ENCODE results near the gene DPP4. TPM values are rescaled to one million over a fixed set of nuclear protein-coding genes. Genes with fewer than 3 reads are reported as not detected.

DPP4 gene
- polyA plus RNA-seq, 2 of the 4 experiments (the other 2 are of a cell fraction), result 0.17 to 0.27 TPM

DNA sequence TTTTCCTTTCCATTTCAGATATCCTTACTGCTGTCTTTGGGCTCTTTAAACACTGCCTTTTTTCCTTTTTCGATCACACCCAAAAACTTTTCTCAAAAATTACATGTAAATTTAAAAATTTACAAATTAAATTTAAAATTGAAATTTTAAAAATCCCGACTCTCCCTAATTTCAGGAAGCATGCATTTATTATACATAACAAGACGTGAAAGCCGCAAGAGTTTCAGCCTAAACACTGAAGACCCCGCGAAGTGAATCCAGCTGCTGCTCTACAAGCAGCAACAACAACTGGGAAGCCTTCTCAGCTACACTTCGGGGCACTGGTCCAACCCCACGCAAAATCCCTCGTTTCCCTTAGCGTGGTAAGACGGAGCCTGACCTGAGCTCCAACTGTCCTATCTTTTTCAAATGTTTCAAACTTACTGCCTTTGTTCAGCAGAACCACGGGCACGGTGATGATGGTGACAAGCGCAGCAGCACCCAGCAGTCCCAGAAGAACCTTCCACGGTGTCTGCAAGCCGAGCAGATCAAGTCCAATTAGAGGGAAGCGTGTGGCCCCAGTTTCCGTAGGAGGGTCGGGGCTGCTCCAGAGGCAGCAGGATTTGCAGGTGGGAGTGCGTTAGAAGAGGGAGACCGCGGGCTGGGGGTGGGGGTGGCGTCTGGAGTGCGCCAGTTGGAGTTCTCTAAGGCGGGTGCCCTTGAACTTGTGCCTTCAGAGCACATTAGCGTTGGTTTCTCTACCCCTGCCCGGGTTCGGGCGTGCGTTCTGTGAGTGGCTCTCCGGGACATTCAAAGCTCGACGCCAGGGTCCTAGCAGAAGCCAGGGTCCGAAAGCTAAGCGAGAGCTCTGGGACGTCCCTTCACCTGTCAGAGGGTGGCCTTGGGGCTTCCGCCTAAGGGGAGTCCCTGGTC, 783 bp downstream of the DPP4 start:
- FAIRE-seq, result no peak
- peak overlapping the region; percentile 88 for H3K4me2 ChIP-seq
- ChIA-PET CTCF (no interaction called here), POLR2A (no interaction called here)
- WGBS (ENCODE audit: missing lambda C conversion rate), result 59% methylated on average over 29 of the region's 37 CpGs
- no peak for DNase-seq (ENCODE audit: low read depth in 1 of 2, low spot score in 1 of 2)
- H3K4me1 ChIP-seq, result peaks cover 8% of the 10 kb centered on the region; the same call in 2 of the 3 replicates
- H3K27ac ChIP-seq, result peak overlapping the region in 1 of 2 experiments; percentile 78; a peak in 4 of 6 replicates
- peak overlapping the region; percentile 51 for H3K4me3 ChIP-seq
- ATAC-seq, result peak in 1 of 2 experiments; percentile 35; a peak in 3 of 6 replicates
- TF ChIP-seq HDAC2 (IDR thresholded peaks at IDR 0.05), result no peak
- TF ChIP-seq, protein P1, sequence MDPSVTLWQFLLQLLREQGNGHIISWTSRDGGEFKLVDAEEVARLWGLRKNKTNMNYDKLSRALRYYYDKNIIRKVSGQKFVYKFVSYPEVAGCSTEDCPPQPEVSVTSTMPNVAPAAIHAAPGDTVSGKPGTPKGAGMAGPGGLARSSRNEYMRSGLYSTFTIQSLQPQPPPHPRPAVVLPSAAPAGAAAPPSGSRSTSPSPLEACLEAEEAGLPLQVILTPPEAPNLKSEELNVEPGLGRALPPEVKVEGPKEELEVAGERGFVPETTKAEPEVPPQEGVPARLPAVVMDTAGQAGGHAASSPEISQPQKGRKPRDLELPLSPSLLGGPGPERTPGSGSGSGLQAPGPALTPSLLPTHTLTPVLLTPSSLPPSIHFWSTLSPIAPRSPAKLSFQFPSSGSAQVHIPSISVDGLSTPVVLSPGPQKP (IDR thresholded peaks at IDR 0.05; ENCODE audit: low read depth, low read length), result no peak
- no peak for TF ChIP-seq KDM1A (IDR thresholded peaks at IDR 0.05; ENCODE audit: low read depth)
- TF ChIP-seq SMC3 (IDR thresholded peaks at IDR 0.05), result no peak
- TF ChIP-seq MYC (IDR thresholded peaks at IDR 0.05; ENCODE audit: borderline replicate concordance, low read length), result no peak
- TF ChIP-seq, protein P2, sequence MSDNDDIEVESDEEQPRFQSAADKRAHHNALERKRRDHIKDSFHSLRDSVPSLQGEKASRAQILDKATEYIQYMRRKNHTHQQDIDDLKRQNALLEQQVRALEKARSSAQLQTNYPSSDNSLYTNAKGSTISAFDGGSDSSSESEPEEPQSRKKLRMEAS (IDR thresholded peaks at IDR 0.05), result no peak
- TF ChIP-seq FOSL2 (IDR thresholded peaks at IDR 0.05), result no peak
- TF ChIP-seq FOSL2 (CRISPR knock-in tag; IDR thresholded peaks at IDR 0.05), result no peak
- no peak for TF ChIP-seq HOXB5 (CRISPR knock-in tag; IDR thresholded peaks at IDR 0.05)
- no peak for TF ChIP-seq TFCP2L1 (CRISPR knock-in tag; IDR thresholded peaks at IDR 0.05)
- TF ChIP-seq EHMT2 (IDR thresholded peaks at IDR 0.05; ENCODE audit: low read depth), result no peak
- TF ChIP-seq JUN (IDR thresholded peaks at IDR 0.05), result no peak
- no peak for TF ChIP-seq RARB (CRISPR knock-in tag; IDR thresholded peaks at IDR 0.05)
- no peak for TF ChIP-seq HOXB13 (CRISPR knock-in tag; IDR thresholded peaks at IDR 0.05; ENCODE audit: low read depth)
- TF ChIP-seq EHF (CRISPR knock-in tag; IDR thresholded peaks at IDR 0.05), result no peak
- TF ChIP-seq ZFP36 (IDR thresholded peaks at IDR 0.05; ENCODE audit: borderline replicate concordance, partially characterized antibody), result no peak
- H3K9me3 ChIP-seq, result no peaks in the 10 kb centered on the region

DNA sequence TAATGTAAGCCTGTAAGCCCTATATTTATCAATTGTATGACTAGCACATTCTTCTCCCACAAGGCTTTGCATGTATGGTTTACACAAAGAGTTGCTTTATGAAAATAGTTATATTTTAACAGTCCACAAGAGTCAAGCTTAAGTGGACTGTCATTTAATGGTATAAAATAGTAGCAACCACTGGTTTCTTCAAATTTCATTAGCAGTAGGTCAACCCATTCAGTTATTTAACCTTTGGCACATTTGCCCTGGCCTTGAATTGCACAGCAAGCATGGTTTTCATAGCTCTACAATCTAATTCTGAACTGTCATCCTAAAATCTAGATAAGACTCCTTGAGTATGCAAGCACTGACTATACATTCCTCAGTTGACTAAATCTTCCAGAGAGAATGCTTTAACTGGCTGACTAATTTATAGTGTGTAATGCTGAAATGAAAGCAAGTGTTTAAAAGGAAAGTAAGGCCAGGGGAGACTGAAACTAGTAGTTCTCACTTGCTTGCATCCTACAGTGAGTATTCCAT, 1.8 kb downstream of the DPP4 start:
- peaks cover 8% of the 10 kb centered on the region; the same call in 2 of the 3 replicates for H3K4me1 ChIP-seq
- ChIA-PET CTCF (interaction anchor here (0.6 kb wide), 1 partner anchor 57 kb away, joined by 5 read pairs; no protein-coding TSS in a partner anchor), POLR2A (no interaction called here)
- ATAC-seq (no peak), FAIRE-seq (no peak), DNase-seq (ENCODE audit: low read depth in 1 of 2, low spot score in 1 of 2) (no peak)
- peak overlapping the region; percentile 36; the same call in 1 of the 3 replicates for H3K4me2 ChIP-seq
- H3K9me3 ChIP-seq, result no peaks in the 10 kb centered on the region
- TF ChIP-seq SMC3 (IDR thresholded peaks at IDR 0.05), result no peak
- TF ChIP-seq, protein P3, sequence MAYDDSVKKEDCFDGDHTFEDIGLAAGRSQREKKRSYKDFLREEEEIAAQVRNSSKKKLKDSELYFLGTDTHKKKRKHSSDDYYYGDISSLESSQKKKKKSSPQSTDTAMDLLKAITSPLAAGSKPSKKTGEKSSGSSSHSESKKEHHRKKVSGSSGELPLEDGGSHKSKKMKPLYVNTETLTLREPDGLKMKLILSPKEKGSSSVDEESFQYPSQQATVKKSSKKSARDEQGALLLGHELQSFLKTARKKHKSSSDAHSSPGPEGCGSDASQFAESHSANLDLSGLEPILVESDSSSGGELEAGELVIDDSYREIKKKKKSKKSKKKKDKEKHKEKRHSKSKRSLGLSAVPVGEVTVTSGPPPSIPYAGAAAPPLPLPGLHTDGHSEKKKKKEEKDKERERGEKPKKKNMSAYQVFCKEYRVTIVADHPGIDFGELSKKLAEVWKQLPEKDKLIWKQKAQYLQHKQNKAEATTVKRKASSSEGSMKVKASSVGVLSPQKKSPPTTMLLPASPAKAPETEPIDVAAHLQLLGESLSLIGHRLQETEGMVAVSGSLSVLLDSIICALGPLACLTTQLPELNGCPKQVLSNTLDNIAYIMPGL (CRISPR knock-in tag; IDR thresholded peaks at IDR 0.05; ENCODE audit: borderline replicate concordance), result no peak
- TF ChIP-seq CBX8 (IDR thresholded peaks at IDR 0.05), result no peak
- no peak for TF ChIP-seq NPAS2 (CRISPR knock-in tag; IDR thresholded peaks at IDR 0.05; ENCODE audit: borderline replicate concordance)
- no peak for TF ChIP-seq HOXB5 (CRISPR knock-in tag; IDR thresholded peaks at IDR 0.05)
- TF ChIP-seq HDAC2 (IDR thresholded peaks at IDR 0.05), result no peak
- TF ChIP-seq KDM1A (IDR thresholded peaks at IDR 0.05; ENCODE audit: low read depth), result no peak
- no peak for TF ChIP-seq ZNF302 (CRISPR knock-in tag; IDR thresholded peaks at IDR 0.05)
- TF ChIP-seq TP53 (CRISPR knock-in tag; IDR thresholded peaks at IDR 0.05), result no peak
- H3K27ac ChIP-seq, result no peak overlapping the region
- H3K4me3 ChIP-seq, result no peak overlapping the region
